HepG2 (cell line): ENCODE measurements around the gene RPTOR. TPM values are rescaled to one million over a fixed set of nuclear protein-coding genes. Genes with fewer than 3 reads are reported as not detected.
A peak's percentile ranks its signal among the peaks of the same experiment; 100 is the strongest.

ENCODE experiments used
- ATAC-seq: fragments of 200-7000 bp; cut with Tn5 transposase; 3 replicates; pipeline ENCODE4 v1.9.1; 2020; ENCODE audit warnings: mild to moderate bottlenecking, moderate library complexity
- BruUV-seq: library from RNA; stranded (reverse); fragments of 400-500 nt; replicated peaks from 2 replicates; lab custom pipeline; 2021; lab: Mats Ljungman, UMichigan
- CTCF ChIA-PET: fragments of 300-600 bp; formaldehyde crosslinking; extraction: SDS; loops from one replicate; lab custom pipeline; 2021; ENCODE audit warnings: low total read pairs, inconsistent platforms, low intra/inter-chr PET ratio; lab: Yijun Ruan, JAX
- POLR2A ChIA-PET: fragments of 350-600 bp; sonication (Branson Sonifier 250); formaldehyde crosslinking; loops from one replicate; lab custom pipeline; 2020; ENCODE audit warnings: antibody characterized with exemption, inconsistent platforms; lab: Yijun Ruan, JAX
- DNase-seq: peaks from one replicate; pipeline ENCODE4 v3.0.0-alpha.2; 2015; ENCODE audit warnings: low spot score
- FAIRE-seq: peaks from 3 replicates; lab custom pipeline; 2011; peaks lifted over from hg19 to GRCh38; lab: Jason Lieb, UNC
- H2AFZ ChIP-seq: one replicate; pipeline ENCODE4 v1.6.1; 2011; ENCODE audit warnings: low read length, inconsistent platforms
- H3K27ac ChIP-seq: fragments of 300-600 bp; 3 replicates; pipeline ENCODE4 v1.8.0; 2011; ENCODE audit warnings: mixed run types, mild to moderate bottlenecking, mixed read lengths, low read length, inconsistent platforms; ENCODE audit not compliant: insufficient read depth; ENCODE audit errors: extremely low read length
- H3K27me3 ChIP-seq, 2 experiments: fragments of 200-600 bp in 1 of 2; 2 replicates in 1 of 2; 3 replicates in 1 of 2; pipeline versions ENCODE4 v1.6.0 to v1.8.0; 2011; ENCODE audit warnings: low read length in 2 of 2, mild to moderate bottlenecking in 2 of 2, moderate library complexity in 2 of 2, inconsistent platforms in 1 of 2; ENCODE audit not compliant: insufficient read depth in 2 of 2, control insufficient read depth in 1 of 2
- H3K36me3 ChIP-seq, 2 experiments: fragments of 200-600 bp in 1 of 2; replicated peaks in 1 of 2; 2 replicates in 1 of 2; 3 replicates in 1 of 2; pipeline versions ENCODE4 v1.5.1 to v1.8.0; 2011; ENCODE audit warnings: low read length in 2 of 2, inconsistent platforms in 1 of 2; ENCODE audit not compliant: insufficient read depth in 2 of 2, control insufficient read depth in 1 of 2
- H3K4me1 ChIP-seq: 2 replicates; pipeline ENCODE4 v1.5.1; 2012; ENCODE audit warnings: low read length, inconsistent platforms; ENCODE audit not compliant: insufficient read depth
- H3K4me2 ChIP-seq: 2 replicates; pipeline ENCODE4 v1.6.0; 2011; ENCODE audit warnings: low read depth, low read length, inconsistent platforms
- H3K4me3 ChIP-seq, 3 experiments: fragments of 200-600 bp in 1 of 3; sonication (generic), shearing (Covaris generic) in 1 of 3; replicated peaks in 1 of 3; 2 replicates each; pipeline ENCODE4 v1.5.1; 2011 to 2016; ENCODE audit warnings: low read length in 3 of 3, inconsistent platforms in 2 of 3, low read depth in 2 of 3, mild to moderate bottlenecking in 2 of 3, control low read depth in 1 of 3, mixed read lengths in 1 of 3; ENCODE audit not compliant: insufficient read depth in 1 of 3
- H3K79me2 ChIP-seq: one replicate; pipeline ENCODE4 v1.6.1; 2011; ENCODE audit warnings: low read length, inconsistent platforms; ENCODE audit not compliant: insufficient read depth
- H3K9ac ChIP-seq: 2 replicates; pipeline ENCODE4 v1.6.0; 2011; ENCODE audit warnings: mild to moderate bottlenecking, low read depth, low read length, inconsistent platforms; ENCODE audit not compliant: insufficient read depth
- H3K9me3 ChIP-seq: 2 replicates; pipeline ENCODE4 v1.5.1; 2012; ENCODE audit warnings: mild to moderate bottlenecking, low read length
- H4K20me1 ChIP-seq: 2 replicates; pipeline ENCODE4 v1.6.0; 2011; ENCODE audit warnings: inconsistent platforms, mild to moderate bottlenecking, low read length, moderate library complexity; ENCODE audit not compliant: insufficient read depth
- FOXM1 ChIP-seq: sonication (generic); formaldehyde crosslinking; IDR thresholded peaks from 2 replicates; pipeline ENCODE4 v1.5.0; 2020; ENCODE audit warnings: missing genetic modification reagents
- HOXA3 ChIP-seq: sonication (generic); formaldehyde crosslinking; IDR thresholded peaks from 2 replicates; pipeline ENCODE4 v1.5.0; 2020; ENCODE audit warnings: missing genetic modification reagents
- MIER2 ChIP-seq: IDR thresholded peaks from 2 replicates; pipeline ENCODE4 v1.6.1; 2016; ENCODE audit warnings: missing biosample characterization, missing genetic modification reagents
- NONO ChIP-seq, 2 experiments: fragments of 450-650 bp in 1 of 2; sonication (generic) in 1 of 2; formaldehyde crosslinking in 1 of 2; IDR thresholded peaks in 1 of 2; conservative IDR thresholded peaks in 1 of 2; 2 replicates each; pipeline versions ENCODE4 v1.6.1 to v1.8.0; 2017 to 2022; ENCODE audit warnings: mild to moderate bottlenecking in 1 of 2, missing genetic modification reagents in 1 of 2, moderate library complexity in 1 of 2
- NRL ChIP-seq: sonication (generic); formaldehyde crosslinking; IDR thresholded peaks from 2 replicates; pipeline ENCODE4 v1.5.0; 2020; ENCODE audit warnings: missing genetic modification reagents, mild to moderate bottlenecking, moderate library complexity, borderline replicate concordance
- SAFB2 ChIP-seq: sonication (generic); formaldehyde crosslinking; IDR thresholded peaks from 2 replicates; pipeline ENCODE4 v1.5.1; 2020; ENCODE audit warnings: missing genetic modification reagents, low read depth, mild to moderate bottlenecking, borderline replicate concordance
- SALL2 ChIP-seq: sonication (generic); formaldehyde crosslinking; IDR thresholded peaks from 2 replicates; pipeline ENCODE4 v1.8.1; 2023; ENCODE audit warnings: mild to moderate bottlenecking, missing genetic modification reagents, inconsistent platforms
- ZNF589 ChIP-seq: sonication (generic); formaldehyde crosslinking; conservative IDR thresholded peaks from 2 replicates; pipeline ENCODE4 v1.8.0; 2022; ENCODE audit warnings: mild to moderate bottlenecking, moderate library complexity, missing genetic modification reagents
- ZNF768 ChIP-seq: sonication (generic); formaldehyde crosslinking; IDR thresholded peaks from 2 replicates; pipeline ENCODE4 v1.4.0; 2020; ENCODE audit warnings: missing genetic modification reagents
- WGBS: methylation state at CpG from one replicate; pipeline ENCODE4 v1.1.6; 2017; ENCODE audit warnings: low lambda C conversion rate; 5-methylcytosine and 5-hydroxymethylcytosine counted together
- in situ Hi-C: cut with HindIII; loops from 2 replicates; pipeline ENCODE4 v1.10.0; 2017; ENCODE audit warnings: low pct_unique_long_range_greater_than_20kb; ENCODE audit not compliant: extremely low pct_ligation_motif_present
- intact Hi-C: fragments of 100-400 bp; cut with micrococcal nuclease; formaldehyde crosslinking; loops from one replicate; pipeline ENCODE4 v1.10.0; 2022; ENCODE audit not compliant: unreplicated experiment
- polyA plus RNA-seq, 8 experiments: library from polyadenylated mRNA; depleted of rRNA in 3 of 8; stranded (reverse) in 7 of 8; unstranded in 1 of 8; fragments of >200 nt; fragmentation: Illumina TruSeq in 4 of 8; extraction: Trizol in 4 of 8; gene quantifications; 2 replicates each; pipeline versions ENCODE4 v1.2.1 to v1.2.3, GENCODE V29; 2011 to 2016; ENCODE audit warnings: low read depth in 4 of 8, missing spikeins in 1 of 8, mixed read lengths in 1 of 8; ENCODE audit not compliant: insufficient read depth in 1 of 8
- total RNA-seq, 5 experiments: library from RNA; depleted of rRNA; stranded (reverse); fragments of >200 nt; fragmentation: Illumina TruSeq; extraction: Trizol; gene quantifications; 2 replicates each; pipeline ENCODE4 v1.2.3, GENCODE V29; 2016; ENCODE audit warnings: low read depth in 1 of 5
- TF ChIP-seq, protein P1 (sequence below): sonication (generic); formaldehyde crosslinking; IDR thresholded peaks from 2 replicates; pipeline ENCODE4 v1.5.1; 2020; ENCODE audit warnings: missing genetic modification reagents, mild to moderate bottlenecking, borderline replicate concordance
- TF ChIP-seq, protein P2 (sequence below): sonication (generic); formaldehyde crosslinking; IDR thresholded peaks from 2 replicates; pipeline ENCODE4 v1.5.1; 2020; ENCODE audit warnings: missing genetic modification reagents, mild to moderate bottlenecking, borderline replicate concordance

RPTOR gene
- total and polyA plus RNA-seq, 2 of the 13 experiments (the other 11 are each of a cell fraction or from before 2014, with no cell fraction given): 6.6 to 25.3 TPM

DNA sequence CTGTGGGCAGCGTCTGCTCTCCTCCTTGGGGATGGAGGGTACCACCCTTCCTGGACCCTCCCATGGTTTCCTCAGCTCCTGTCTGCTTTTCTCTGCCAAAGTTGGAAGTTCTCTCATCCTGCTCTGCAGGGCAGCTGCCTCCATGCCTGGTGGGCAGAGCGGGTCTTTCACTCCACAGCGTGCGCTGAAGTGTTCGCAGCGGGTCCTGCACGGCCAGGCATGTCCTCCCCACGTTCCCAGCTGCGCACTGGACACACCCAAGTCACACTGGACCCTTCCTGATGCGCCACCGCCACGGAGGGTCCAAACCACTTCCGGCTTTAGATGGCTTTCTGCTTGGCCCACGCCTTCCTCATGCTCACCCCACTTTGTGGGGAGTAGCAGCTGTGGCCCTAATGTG, 34.5 kb upstream of the RPTOR start:
- WGBS: 44% methylated on average over 14 of the region's 14 CpGs
- intact Hi-C loops: no loop called here
- ChIA-PET POLR2A (no interaction called here), CTCF (no interaction called here)
- in situ Hi-C loops: no loop called here
- Histone ChIP-seq H3K4me2 (no peak overlapping the region), H4K20me1 (no peaks in the 10 kb centered on the region), H3K4me3 (no peak overlapping the region), H2AFZ (no peak overlapping the region), H3K36me3 (no peaks in the 10 kb centered on the region), H3K27me3 (peaks cover 0 to 77% of the 10 kb centered on the region in 2 experiments), H3K27ac (no peak overlapping the region), H3K9ac (no peak overlapping the region), H3K79me2 (no peaks in the 10 kb centered on the region), H3K9me3 (no peaks in the 10 kb centered on the region), H3K4me1 (no peaks in the 10 kb centered on the region)
- no peak for DNase-seq
- TF ChIP-seq SALL2 (CRISPR knock-in tag) (no peak), ZNF589 (CRISPR knock-in tag) (no peak), FOXM1 (no peak), ZNF768 (CRISPR knock-in tag) (0 out of 2 replicates have a peak, but pooled peaks have one; percentile 14)
- FAIRE-seq: no peak
- BruUV-seq: no TSS peak
- ATAC-seq: no peak

DNA sequence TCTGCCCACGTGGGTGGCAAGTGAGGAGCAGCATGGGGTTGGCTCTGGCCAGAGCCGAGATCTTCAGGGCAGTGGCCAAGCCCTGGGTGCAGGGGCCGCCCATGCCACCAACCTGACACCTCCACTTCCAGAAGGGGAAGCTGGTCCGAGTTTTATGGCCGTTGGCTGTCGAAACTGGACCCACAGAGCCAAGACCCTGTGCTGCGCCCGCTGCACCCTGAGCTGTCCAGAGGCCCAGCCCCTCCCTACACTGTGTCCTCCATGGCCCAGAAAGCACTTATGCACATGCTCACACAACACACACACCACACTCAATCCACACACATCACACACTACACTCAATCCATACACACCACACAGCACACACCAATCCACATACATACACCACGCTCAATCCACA, 33.9 kb upstream of the RPTOR start:
- no peak overlapping the region for H2AFZ ChIP-seq
- no TSS peak for BruUV-seq
- H3K9ac ChIP-seq: no peak overlapping the region
- ATAC-seq (no peak), DNase-seq (no peak), FAIRE-seq (no peak)
- peaks cover 0 to 71% of the 10 kb centered on the region in 2 experiments for H3K27me3 ChIP-seq
- H3K27ac ChIP-seq: no peak overlapping the region
- ChIA-PET POLR2A (no interaction called here), CTCF (no interaction called here)
- no peaks in the 10 kb centered on the region for H3K9me3 ChIP-seq
- no peak overlapping the region for H3K4me3 ChIP-seq
- in situ Hi-C loops: no loop called here
- intact Hi-C loops: loop anchor here (1.0 kb wide), 1 partner anchor 83 kb away; no protein-coding TSS in a partner anchor
- H3K4me2 ChIP-seq: no peak overlapping the region
- H3K79me2 ChIP-seq: no peaks in the 10 kb centered on the region
- H3K4me1 ChIP-seq: no peaks in the 10 kb centered on the region
- 59% methylated on average over 3 of the region's 9 CpGs for WGBS
- no peaks in the 10 kb centered on the region for H4K20me1 ChIP-seq
- H3K36me3 ChIP-seq: no peaks in the 10 kb centered on the region
- TF ChIP-seq HOXA3 (CRISPR knock-in tag) (no peak), MIER2 (CRISPR knock-in tag) (no peak), SAFB2 (CRISPR knock-in tag) (no peak), NONO (IDR thresholded peaks at IDR 0.05) (no peak), NONO (CRISPR knock-in tag; conservative IDR thresholded peaks at IDR 0.05) (no peak), NRL (CRISPR knock-in tag) (no peak)
- TF ChIP-seq, protein P1, sequence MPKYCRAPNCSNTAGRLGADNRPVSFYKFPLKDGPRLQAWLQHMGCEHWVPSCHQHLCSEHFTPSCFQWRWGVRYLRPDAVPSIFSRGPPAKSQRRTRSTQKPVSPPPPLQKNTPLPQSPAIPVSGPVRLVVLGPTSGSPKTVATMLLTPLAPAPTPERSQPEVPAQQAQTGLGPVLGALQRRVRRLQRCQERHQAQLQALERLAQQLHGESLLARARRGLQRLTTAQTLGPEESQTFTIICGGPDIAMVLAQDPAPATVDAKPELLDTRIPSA: no peak
- TF ChIP-seq, protein P2, sequence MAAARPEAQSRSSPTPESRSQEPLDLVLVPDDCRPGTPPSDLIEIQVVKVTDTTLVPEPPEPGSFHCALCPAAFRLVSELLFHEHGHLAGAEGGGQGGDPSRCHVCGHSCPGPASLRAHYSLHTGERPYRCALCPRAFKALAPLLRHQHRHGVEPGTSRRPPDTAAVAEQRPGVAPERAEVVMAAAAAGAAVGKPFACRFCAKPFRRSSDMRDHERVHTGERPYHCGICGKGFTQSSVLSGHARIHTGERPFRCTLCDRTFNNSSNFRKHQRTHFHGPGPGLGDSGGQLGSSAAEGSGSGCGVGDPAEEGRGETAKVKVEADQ (CRISPR knock-in tag): no peak
